Measurements from ENCODE around the gene TAF15.

DNA sequence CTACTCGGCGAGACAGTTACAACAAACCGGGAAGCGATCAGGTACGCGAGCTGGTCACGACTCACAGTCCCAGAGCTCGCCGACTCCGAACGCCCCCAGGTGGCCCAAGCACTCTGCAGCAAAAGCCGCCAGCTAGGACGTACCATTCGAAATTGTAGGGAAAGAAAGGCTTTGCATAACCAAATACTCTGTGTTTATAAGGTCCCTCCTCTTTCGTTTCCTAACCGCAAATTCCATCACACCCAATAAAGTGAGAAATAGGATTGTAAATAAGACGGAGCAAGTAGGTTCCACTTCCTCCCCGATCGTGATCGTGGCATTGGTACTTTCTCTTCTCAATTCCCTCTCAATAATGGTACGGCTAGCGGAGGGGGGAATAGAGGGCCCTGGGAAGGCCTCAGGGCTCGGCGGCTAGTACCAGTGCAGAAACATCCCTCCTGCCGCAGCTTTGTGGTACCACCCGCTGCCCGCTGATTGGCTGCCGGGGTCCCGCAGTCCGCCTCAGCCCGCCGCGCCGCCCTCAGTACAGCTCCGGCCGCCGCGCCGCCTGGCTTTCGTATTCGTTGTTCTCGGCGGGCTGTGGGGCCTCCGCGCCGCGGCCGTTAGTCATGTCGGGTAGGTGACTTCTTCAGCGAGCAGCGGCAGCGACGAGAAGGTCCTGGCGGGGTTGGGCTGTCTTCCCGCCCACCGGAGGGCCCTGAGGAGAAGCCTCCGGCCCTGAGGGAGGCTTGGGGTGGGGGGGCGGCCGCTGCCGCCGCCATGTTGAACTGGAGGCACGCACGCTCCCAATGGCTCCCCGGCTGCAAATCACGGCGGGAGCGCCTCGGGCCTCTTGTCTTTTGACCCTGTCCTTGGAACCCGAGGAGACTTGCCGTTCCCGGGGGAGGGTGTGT, at the start of gene TAF15:
- TF ChIP-seq EZH2phosphoT487 (IDR thresholded peaks at IDR 0.05; ENCODE audit: low read length), result no peak
- TF ChIP-seq, protein P1, sequence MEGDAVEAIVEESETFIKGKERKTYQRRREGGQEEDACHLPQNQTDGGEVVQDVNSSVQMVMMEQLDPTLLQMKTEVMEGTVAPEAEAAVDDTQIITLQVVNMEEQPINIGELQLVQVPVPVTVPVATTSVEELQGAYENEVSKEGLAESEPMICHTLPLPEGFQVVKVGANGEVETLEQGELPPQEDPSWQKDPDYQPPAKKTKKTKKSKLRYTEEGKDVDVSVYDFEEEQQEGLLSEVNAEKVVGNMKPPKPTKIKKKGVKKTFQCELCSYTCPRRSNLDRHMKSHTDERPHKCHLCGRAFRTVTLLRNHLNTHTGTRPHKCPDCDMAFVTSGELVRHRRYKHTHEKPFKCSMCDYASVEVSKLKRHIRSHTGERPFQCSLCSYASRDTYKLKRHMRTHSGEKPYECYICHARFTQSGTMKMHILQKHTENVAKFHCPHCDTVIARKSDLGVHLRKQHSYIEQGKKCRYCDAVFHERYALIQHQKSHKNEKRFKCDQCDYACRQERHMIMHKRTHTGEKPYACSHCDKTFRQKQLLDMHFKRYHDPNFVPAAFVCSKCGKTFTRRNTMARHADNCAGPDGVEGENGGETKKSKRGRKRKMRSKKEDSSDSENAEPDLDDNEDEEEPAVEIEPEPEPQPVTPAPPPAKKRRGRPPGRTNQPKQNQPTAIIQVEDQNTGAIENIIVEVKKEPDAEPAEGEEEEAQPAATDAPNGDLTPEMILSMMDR (IDR thresholded peaks at IDR 0.05; ENCODE audit: low read length), result peak; percentile 83
- no peak for TF ChIP-seq EZH2 (optimal IDR thresholded peaks at IDR 0.05; ENCODE audit: low read depth, low read length)

All from MM.1S (cell line).